ENCODE results near the gene PLAAT2.
"Not testable (repeated sequence)": the region's sequence is repeated elsewhere in the genome, so short reads cannot be mapped to it uniquely, and the experiment has no call there.

PLAAT2 gene

DNA sequence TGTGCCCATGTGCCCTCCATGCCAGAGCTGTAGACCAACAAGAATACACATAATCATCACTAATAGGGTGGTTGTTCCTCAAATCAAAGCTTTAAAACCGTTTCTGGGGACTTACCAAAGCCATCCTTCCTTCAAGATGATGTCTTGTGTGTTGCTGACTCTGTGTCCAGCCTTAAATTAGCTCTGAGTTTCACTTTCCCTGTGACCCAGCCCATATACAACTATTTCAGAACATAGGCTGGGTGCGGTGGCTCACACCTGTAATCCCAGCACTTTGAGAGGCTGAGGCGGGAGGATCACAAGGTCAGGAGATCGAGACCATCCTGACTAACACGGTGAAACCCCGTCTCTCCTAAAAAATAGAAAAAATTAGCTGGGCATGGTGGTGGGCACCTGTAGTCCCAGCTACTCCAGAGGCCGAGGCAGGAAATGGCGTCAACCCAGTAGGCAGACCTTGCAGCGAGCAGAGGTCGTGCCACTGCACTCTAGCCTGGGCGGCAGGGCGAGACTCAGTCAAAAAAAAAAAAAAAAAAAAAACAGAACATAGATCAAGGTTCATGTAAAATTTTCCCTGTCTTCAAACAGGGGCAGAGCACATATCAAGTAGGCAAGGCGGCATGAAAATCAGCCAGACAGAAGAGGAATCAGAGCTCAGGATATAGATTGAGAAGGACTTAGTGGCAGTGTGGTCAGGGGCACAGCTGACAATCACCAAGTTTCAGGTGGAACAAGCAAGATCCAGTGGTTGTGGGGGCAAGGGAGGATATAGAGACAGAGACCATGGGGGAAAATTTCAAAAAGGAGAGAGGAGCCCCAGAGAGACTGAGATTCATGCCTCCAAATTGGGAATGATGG, at the start of gene PLAAT2:
Gene PLAAT2, minus strand, starts transcription at position 179 of the 855 bp plus-strand sequence. Its CDS starts 55 bp downstream, at position 124.
- no peak for DNase-seq (ENCODE audit: low read depth)

DNA sequence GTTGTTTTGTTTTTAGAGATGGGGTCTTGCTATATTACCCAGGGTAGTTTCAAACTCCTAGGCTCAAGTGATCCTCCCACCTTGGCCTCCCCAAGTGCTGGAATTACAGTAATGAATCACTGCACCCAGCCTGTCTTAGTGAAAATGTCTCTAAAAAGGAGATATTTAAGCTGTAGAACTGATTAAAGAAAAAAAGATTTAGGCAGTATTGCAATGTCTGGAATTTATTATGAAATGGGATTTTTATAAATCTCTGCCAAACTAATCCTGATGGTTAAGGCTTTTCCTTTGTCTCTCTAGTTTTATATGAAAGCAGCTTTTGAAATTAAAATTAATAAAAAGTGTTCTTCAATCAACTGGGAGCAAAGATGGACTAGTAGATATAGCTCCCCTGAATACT, 49.0 kb upstream of the PLAAT2 start:
- DNase-seq (ENCODE audit: low read depth): no peak

DNA sequence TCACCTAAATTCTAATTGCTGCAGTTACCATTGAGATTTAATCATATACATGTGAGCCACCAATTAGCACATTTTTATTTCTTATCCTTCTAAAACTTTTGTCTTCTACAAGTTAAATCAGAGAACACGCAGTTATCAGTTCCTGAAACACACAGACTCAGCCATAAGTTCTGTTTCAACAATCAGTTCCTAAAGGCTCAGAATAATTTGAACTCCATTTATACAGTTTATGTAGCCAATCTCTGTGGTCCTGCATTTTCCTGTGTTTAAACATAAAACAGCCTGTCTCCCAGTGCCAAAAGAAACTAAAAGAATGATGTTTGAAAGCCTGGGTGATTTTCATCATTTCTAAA, 48.2 kb upstream of the PLAAT2 start:
- DNase-seq (ENCODE audit: low read depth): no peak

DNA sequence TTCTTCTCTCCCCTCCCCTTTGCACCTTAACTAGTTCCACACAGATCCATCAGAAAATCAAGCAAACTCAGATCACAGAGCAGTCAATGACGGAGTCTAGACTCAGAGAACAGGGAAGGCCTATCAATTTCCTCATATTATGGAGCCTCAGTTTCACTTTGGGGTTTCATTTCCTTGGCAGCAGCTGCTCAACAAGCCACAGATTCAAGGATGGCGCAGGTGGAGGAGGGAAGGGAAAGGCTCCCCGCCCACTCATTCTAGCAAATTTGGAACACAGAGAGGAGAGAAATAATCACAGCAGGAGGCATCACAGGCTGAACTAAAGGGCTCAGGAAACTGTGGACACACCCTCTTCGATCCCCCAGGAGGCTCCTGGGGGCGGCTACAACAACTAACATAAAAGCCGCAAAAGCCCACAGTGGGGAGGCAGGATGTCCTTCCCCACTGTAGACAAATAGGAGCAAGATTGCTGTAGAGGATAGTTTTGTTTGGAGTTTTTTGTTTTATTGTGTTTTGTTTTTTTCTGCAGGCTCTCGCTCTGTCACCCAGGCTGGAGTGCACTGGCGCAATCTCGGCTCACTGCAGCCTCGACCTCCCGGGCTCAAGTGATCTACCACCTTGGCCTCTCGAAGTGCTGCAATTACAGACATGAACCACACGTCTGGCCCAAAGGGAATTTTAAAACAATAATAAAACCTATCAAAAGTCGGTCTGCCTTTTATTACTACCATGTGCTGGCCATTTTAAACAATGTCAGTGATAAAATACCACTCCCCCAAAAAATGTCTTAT, 47.6 kb upstream of the PLAAT2 start:
- DNase-seq (ENCODE audit: low read depth): no peak

DNA sequence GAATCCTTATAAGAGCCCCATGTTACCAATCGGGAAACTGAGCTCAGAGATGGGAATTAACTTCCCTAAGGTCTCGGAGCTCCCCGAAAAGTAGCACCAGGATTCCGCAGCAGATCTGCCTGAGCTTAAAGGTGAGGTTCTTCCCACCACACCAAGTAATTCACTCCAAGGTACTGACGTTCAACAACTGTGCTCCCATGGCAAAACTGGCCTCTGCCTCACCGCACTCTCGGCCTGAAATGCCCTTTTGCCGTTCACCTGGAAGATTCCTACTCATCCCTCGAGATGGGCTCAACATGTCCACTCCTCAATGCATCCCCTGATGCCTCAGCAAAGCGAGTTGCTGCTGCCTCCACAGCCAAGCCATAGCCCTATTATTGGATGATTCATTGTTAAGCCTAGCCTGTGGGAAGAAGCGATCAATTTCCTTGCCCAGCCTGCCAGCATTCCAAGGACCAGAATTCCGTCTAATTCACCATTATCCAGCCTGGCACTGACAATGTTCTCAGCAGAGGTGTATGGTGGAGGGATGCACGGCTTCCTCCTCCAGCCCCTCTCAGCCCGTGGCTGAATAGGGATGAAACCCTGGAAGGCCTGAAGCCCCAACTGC, 46.9 kb upstream of the PLAAT2 start:
- DNase-seq (ENCODE audit: low read depth): no peak

DNA sequence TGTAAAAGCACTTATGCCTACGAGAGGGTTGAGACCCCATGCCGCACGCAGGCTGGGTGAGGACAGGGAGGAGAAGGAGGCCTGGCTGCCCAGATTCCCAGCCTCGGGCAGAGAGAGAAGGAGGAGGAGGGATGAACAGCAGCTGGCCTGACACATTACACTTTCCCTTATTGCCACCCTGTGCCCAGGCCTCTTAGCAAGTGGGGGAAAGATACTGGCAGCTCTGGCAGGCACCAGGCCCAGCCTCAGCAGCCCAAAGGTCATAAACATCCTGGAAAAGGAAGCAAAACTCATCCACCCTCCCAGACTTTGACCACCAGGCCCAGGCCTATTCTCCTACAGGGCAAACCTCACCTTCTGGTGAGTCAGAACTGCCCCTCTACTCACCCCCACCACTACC, 46.4 kb upstream of the PLAAT2 start:
- DNase-seq (ENCODE audit: low read depth): no peak

DNA sequence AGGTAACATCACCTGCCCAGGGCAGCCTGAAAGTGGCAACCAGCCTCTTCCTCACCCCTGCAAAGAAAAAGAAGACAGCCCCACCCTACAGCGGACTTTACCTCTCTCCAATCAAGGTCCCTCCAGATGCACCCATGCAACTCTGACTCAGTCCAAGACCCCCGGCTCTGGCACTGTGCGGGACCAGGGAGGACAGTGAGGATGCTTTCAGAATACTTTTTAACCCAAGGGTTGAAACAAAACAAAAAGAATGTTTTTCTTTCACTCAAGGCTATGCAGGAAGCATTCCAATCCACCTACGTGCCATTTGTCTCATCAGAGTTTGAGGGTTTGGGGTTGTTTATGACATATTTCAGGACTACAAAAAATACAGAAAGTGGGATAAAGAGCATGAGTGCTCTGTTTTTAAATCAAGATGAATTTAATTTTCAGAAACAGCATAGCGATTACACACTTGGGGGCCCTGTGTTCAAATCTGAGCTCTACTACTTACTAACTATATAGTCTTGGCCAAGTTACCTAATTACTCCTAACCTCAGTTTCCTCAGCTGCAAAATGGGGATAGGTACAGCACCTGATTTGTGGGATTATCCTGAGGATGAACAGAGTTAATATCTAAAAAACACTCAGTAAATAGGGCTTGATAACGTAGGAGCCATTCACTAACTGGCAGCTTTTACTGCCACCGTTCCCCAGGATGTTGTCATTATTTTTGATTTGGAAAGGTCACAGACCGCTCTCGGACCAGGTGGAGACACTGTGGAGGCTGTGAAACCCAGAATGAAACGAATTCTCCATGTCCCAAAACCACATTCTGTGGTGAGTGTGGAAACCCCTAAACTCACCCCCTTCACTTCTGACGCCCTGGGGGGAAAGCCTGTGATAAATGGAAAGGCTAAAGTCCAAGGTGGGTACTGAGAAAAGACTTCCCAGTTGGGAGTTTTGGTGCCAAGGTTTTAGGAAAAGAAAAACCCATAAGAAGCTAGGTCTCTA, 45.5 kb upstream of the PLAAT2 start:
- DNase-seq (ENCODE audit: low read depth): no peak

DNA sequence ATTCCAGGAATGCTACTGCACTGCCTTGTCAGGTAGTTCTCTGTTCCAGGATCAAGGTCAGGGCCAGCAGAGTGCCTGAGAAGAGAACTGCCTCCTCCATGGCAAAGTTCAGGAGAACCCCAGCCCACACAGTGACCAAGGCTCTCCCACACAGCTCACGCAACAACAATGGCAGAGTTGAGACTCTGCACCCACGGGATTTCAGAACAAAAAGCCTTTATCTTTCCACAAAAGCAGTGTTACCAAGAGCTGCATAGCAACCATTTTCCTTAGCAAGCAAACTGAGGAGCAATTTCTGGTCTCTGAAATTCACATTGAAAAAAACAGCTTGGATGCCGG, 40.0 kb upstream of the PLAAT2 start:
- DNase-seq (ENCODE audit: low read depth): no peak

DNA sequence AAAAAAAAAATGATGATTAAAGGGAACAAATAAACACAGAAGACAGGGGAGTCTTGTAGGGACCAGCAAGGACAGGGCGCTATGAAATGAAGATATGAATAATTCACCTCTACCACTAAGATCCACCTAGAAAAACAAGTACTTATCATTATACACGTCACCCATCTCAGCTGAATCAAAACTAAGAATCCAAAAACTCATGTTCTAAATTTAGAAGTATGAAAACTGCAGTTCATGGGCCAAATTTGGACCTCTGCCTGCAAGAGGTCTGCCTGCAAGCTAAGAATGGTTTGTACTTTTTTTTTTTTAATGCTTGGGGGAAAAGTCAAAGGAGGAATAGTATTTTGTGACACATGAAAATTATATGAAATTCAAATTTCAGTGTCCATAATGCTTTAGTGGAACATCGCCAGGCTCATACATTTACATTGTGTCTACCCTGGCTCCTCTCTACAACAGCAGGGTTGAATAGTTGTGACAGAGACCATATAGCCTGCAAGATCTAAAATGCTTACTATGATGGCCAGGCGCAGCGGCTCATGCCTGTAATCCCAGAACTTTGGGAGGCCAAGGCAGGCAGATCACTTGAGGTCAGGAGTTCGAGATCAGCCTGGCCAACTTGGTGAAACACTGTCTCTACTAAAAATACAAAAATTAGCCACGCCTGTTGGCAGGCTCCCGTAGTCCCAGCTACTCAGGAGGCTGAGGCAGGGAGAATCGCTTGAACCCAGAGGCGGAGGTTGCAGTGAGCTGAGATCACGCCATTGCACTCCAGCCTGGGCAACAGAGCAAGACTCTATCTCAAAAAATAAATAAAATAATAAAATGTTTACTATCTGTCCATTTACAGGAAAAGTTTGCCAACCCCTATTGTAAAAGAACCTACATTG, 39.4 kb upstream of the PLAAT2 start:
- not testable (repeated sequence) for DNase-seq (ENCODE audit: low read depth)

DNA sequence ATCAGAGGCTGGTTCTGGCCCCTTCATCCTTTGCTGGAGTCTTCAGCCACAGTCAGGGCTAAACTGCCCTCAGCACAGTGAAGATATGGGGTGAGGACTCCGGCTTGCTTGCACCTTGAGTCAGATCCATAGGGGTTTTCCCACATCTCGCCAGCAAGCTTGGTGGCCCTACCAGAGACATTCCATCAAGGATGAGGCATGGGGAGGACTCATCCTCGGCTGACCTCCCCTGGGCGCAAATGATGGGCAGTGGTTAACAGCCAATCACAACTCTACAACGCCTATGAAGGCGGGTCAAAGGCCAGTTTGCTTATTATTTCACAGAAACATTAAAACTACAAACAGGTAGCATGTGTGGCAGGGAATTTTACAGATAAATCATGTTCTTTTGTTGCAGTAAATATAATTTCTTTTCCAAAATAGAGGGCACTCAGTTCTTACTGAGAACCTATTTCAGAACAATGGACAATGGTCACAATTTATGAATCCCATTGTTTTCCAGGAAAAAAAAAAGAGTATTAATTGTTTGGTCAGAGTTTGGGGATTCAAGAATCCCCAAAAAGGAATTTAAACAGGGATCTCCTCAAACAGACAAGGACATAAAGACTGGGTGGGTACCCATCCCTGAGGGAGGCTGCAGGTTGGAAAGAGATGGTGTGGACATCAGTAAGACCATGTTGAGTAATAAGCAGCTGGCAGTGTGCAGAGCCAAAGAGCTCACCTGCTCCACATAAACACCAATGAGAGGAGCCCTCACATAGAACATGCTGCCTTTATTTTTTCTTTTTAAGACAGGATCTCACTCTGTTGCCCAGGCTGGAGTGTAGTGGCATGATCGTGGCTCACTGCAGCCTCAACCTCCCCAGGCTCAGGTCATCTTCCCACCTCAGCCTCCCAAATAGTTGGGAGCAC, 36.3 kb upstream of the PLAAT2 start:
- DNase-seq (ENCODE audit: low read depth): no peak

DNA sequence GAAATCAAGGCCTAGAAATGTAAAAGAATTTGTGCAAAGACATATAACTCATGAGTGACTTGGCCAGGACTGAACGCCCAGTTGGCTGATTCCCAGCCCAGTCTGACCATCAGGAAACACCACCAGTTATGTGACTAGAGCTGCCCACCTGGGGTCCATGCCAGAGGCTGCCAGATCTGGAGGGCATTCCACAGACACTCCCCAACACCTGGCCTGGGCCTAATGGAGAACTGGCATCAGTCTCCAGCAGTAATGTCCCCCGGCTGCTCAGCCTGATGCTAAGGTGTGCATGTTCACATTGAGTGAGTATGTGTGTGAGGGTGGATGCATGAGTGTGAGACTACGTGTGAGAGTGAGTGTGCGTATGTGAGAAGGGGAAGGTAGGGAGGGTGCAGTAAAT, 35.4 kb upstream of the PLAAT2 start:
- no peak for DNase-seq (ENCODE audit: low read depth)

DNA sequence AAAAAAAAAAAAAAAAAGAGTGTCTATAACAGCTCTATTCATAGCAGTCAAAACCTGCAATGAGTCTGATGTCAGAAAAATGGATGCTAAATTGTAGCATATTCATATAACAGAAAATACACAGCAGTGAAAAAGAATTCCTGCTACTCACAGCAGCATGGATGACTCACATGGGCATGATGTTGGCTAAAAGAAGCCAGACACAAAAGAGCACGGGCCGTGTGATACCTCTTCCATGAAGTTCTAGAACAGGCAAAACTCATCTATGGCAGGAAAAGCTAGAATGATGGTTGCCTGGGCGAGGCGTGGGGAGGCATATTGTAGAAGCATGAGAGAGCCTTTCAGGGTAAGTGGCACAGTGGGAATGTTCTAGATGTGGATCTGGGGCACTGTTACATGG, 32.1 kb upstream of the PLAAT2 start:
- DNase-seq (ENCODE audit: low read depth): no peak

DNA sequence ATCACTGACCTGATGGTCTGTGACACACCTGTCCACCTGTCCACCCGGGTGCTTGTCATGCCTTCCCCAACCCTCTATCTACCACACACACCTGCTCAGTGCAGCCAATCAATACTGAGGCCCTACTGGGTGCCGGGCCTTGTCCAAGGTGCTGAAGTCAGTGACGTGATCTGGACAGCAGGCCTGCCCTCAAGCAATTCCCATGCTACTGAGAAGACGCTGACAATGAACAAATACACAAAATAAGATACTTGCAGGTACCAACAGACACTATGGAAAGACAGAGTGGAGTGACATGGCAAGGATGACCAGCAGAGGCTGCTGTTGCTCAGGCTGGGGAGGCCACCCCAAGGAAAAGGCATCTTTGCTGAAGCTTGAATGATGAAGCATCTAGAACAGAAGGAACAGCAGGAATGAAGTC, 29.8 kb upstream of the PLAAT2 start:
- DNase-seq (ENCODE audit: low read depth): no peak

DNA sequence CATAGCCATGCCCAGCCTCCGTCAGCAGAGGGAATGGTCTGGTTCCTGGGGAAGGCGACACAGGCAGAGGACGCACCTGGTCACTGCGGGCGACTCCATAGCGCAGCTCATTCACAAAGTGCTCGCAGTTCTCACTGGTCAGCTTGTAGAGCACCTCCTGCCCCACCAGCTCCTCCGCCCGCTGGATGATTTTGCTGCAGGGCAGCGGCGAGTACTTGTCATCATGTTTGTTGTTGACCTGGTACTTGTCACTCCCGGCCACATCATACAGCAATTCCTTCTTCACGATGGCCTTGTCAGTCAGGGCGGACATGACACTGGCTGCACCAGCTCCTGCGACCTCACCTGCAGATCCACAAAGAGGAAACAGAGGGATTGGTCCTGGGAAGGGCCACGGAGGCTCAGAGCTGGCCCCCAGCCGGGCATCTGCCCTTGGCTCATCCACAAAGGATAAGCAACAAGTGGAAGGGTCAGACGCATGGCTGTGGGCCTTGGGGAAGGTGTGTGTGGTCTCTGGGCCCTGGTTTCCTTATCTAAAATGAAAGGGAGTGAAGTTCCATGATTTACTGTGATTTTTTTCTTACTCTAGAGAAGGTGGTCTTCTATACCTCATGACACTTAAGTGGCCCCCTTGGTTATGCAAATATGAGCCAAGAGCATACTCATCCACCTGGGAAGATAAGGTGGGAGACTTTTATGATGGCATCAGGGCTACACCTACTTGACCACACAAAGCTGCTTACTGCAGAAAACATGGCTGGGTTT, 27.0 kb upstream of the PLAAT2 start:
- DNase-seq (ENCODE audit: low read depth): no peak

DNA sequence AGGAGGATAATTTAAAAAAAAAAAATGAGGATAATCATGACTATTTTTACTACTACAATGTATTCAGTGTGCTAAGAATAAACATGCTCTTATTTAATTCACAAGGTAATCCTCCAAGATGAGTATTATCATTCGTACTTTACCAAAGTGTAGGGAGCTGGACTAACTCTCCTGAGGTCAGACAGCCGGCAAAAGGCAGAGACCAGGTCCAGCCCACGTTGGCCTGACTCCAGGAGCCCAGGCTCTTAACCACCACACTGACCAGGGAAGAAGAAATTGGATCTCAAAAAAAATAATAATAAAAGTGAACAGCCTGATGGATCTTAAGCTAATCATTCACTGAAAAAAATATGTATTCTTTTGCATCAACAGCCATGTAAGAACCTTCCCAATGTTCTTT, 25.8 kb upstream of the PLAAT2 start:
- DNase-seq (ENCODE audit: low read depth): no peak

DNA sequence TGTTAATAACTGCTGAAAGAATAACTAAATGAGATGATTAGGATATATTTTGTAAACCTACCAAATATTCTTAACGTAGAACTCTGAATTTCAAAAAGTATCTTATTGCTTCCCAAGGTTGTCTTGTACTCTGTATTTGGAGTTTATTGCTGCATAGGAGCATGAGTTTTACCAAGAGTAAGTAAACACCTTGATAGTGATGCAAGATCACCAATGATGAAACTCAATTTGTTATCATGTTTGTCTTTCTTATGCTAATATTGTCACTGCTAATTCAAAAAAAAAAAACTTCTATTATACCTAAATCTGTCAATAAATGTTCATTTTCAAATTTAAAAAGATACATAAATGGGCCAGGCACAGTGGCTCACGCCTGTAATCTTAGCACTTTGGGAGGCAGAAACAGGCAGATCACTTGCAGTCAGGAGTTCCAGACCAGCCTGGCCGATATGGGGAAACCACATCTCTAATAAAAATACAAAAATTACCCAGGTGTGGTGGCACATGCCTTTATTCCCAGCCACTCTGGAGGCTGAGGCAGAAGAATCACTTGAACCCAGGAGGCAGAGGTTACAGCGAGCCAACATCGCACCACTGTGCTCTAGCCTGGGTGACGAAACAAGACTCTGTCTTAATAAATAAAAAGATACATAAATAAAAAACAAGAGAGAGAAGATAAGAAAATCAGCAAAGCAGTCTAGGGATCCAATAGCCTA, 23.4 kb upstream of the PLAAT2 start:
- DNase-seq (ENCODE audit: low read depth): no peak

DNA sequence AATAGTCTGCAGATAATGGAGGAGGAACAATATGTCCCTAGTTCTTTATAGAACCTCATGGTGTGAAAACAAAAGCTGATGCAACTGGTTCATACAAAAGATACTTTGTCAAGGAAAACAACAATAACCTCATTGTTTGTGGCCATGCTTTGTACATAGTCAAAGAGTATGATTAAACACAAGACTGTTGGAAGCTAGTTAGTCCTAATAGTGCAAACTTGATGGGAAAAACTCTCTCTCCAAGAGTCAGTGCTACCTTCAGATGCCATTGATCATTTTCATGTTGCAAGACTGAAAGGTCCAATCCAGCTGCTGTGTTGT, 20.1 kb upstream of the PLAAT2 start:
- DNase-seq (ENCODE audit: low read depth): no peak

DNA sequence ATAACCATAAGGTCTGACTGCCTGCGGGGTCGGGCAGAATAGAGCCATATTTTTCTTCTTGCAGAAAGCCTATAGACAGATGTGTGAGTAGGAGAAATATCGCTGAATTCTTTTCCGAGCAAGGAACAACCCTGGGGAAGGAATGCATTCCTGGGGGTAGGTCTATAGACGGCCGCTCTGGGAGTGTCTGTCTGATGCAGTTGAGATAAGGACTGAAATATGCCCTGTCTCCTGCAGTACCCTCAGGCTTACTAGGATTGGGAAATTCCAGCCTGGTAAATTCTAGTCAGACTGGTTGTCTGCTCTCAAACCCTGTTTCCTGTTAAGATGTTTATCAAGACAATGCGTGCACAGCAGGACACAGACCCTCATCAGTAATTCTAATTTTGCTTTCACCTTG, 18.0 kb upstream of the PLAAT2 start:
- DNase-seq (ENCODE audit: low read depth): not testable (repeated sequence)

Measured in activated gamma-delta T cell treated with anti-CD3 and anti-CD28 coated beads, Interleukin-2, amount 50 U/mL, for 16 hours (primary cell).